PC-9 (cell line): ENCODE results near the gene PLIN4. TPM values are rescaled to one million over a fixed set of nuclear protein-coding genes. Genes with fewer than 3 reads are reported as not detected.

Experiments used
- BruUV-seq: library from RNA; stranded (reverse); fragments of 400-500 nt; replicated peaks from 2 replicates; lab custom pipeline; 2021; lab: Mats Ljungman, UMichigan
- CTCF ChIA-PET: fragments of 300-600 bp; sonication (Branson Sonifier 250); formaldehyde crosslinking; loops from one replicate; lab custom pipeline; 2022; ENCODE audit warnings: antibody characterized with exemption; lab: Charles Lee
- POLR2A ChIA-PET: fragments of 300-600 bp; sonication (Branson Sonifier 250); formaldehyde crosslinking; loops from one replicate; lab custom pipeline; 2022; ENCODE audit warnings: antibody characterized with exemption; ENCODE audit not compliant: unreplicated experiment; lab: Charles Lee
- DNase-seq, 2 experiments: peaks; one replicate each; pipeline versions ENCODE4 v3.0.0 to v3.0.0-alpha.2; 2015 to 2022; ENCODE audit warnings: mixed read lengths in 1 of 2
- H2AFZ ChIP-seq: fragments of 200-600 bp; sonication (generic); 2 replicates; pipeline ENCODE4 v1.8.1; 2017; ENCODE audit warnings: antibody characterized with exemption
- H3F3A ChIP-seq: fragments of 200-600 bp; sonication (generic); 2 replicates; pipeline ENCODE4 v1.8.1; 2017; ENCODE audit warnings: antibody characterized with exemption, mild to moderate bottlenecking, low read depth; ENCODE audit not compliant: insufficient read depth
- H3K27ac ChIP-seq: fragments of 200-600 bp; sonication (generic); 2 replicates; pipeline ENCODE4 v1.6.1; 2016; ENCODE audit warnings: mixed run types
- H3K27me3 ChIP-seq: fragments of 200-600 bp; sonication (generic); 2 replicates; pipeline ENCODE4 v1.6.1; 2016; ENCODE audit warnings: low read depth, mixed run types; ENCODE audit not compliant: insufficient read depth
- H3K36me3 ChIP-seq: fragments of 200-600 bp; sonication (generic); 2 replicates; pipeline ENCODE4 v1.6.1; 2016; ENCODE audit warnings: low read depth, mixed run types
- H3K4me1 ChIP-seq: fragments of 200-600 bp; sonication (generic); replicated peaks from 2 replicates; pipeline ENCODE4 v1.6.1; 2016; ENCODE audit warnings: mixed run types; ENCODE audit not compliant: insufficient read depth
- H3K4me2 ChIP-seq: fragments of 200-600 bp; sonication (generic); 2 replicates; pipeline ENCODE4 v1.6.1; 2017; ENCODE audit warnings: mixed run types
- H3K4me3 ChIP-seq: fragments of 200-600 bp; sonication (generic); 2 replicates; pipeline ENCODE4 v1.6.1; 2016; ENCODE audit warnings: mixed run types
- H3K79me2 ChIP-seq: fragments of 200-600 bp; sonication (generic); 2 replicates; pipeline ENCODE4 v1.6.1; 2017; ENCODE audit warnings: low read depth, mixed run types
- H3K9me2 ChIP-seq: fragments of 200-600 bp; sonication (generic); 2 replicates; pipeline ENCODE4 v1.8.1; 2017; ENCODE audit warnings: mild to moderate bottlenecking; ENCODE audit not compliant: insufficient read depth
- H3K9me3 ChIP-seq: fragments of 200-600 bp; sonication (generic); 2 replicates; pipeline ENCODE4 v1.8.1; 2016; ENCODE audit warnings: low read depth; ENCODE audit not compliant: insufficient read depth
- H4K20me1 ChIP-seq: fragments of 200-600 bp; sonication (generic); 2 replicates; pipeline ENCODE4 v1.8.1; 2017; ENCODE audit not compliant: insufficient read depth
- CTCF ChIP-seq: fragments of 200-600 bp; sonication (generic); conservative IDR thresholded peaks from 2 replicates; pipeline ENCODE4 v1.6.1; 2017; ENCODE audit warnings: mixed run types, antibody characterized with exemption, mild to moderate bottlenecking, moderate library complexity
- EZH2 ChIP-seq: fragments of 200-600 bp; sonication (generic); IDR thresholded peaks from 2 replicates; pipeline ENCODE4 v1.8.0; 2017; ENCODE audit warnings: antibody characterized with exemption, low read depth
- intact Hi-C: fragments of 100-400 bp; cut with micrococcal nuclease; formaldehyde crosslinking; loops from one replicate; pipeline ENCODE4 v1.10.0; 2022; ENCODE audit not compliant: unreplicated experiment
- total RNA-seq: library from RNA; stranded (reverse); gene quantifications from 2 replicates; pipeline ENCODE4 v1.2.3, GENCODE V29; 2021

Gene PLIN4
- total RNA-seq, 1 experiment from 2014 or later = 1.6 TPM

- ChIA-PET CTCF (no interaction called here), POLR2A (no interaction called here)
- DNase-seq = no peak
- H3K27ac ChIP-seq = no peak overlapping the region
- H3K4me2 ChIP-seq = no peak overlapping the region
- BruUV-seq = no TSS peak
- H3K4me3 ChIP-seq = no peak overlapping the region
- H3K79me2 ChIP-seq = no peaks in the 10 kb centered on the region
- no peak overlapping the region for H2AFZ ChIP-seq
- intact Hi-C loops = no loop called here
- no peaks in the 10 kb centered on the region for H3K27me3 ChIP-seq
- H3K4me1 ChIP-seq = no peaks in the 10 kb centered on the region
- no peaks in the 10 kb centered on the region; the same call in 1 of the 2 replicates for H3K36me3 ChIP-seq
- H3K9me3 ChIP-seq = no peaks in the 10 kb centered on the region
- TF ChIP-seq EZH2 (no peak), CTCF (0 out of 2 replicates have a peak, but pooled peaks have one; percentile 27)
- no peaks in the 10 kb centered on the region for H3K9me2 ChIP-seq
- no peaks in the 10 kb centered on the region for H3F3A ChIP-seq
- no peaks in the 10 kb centered on the region for H4K20me1 ChIP-seq
These were observed 22.8 kb downstream of the PLIN4 start for GRCh38 chr19:4495471-4495870.

GRCh38 chr19:4494691-4495064, 23.6 kb downstream of the PLIN4 start:
- H3K79me2 ChIP-seq = no peaks in the 10 kb centered on the region
- ChIA-PET CTCF (no interaction called here), POLR2A (no interaction called here)
- DNase-seq = no peak
- H3K27me3 ChIP-seq = no peaks in the 10 kb centered on the region
- no peaks in the 10 kb centered on the region for H3F3A ChIP-seq
- TF ChIP-seq CTCF (no peak), EZH2 (no peak)
- H3K9me2 ChIP-seq = no peaks in the 10 kb centered on the region
- H2AFZ ChIP-seq = no peak overlapping the region
- H3K4me3 ChIP-seq = no peak overlapping the region
- no peaks in the 10 kb centered on the region for H3K9me3 ChIP-seq
- no peaks in the 10 kb centered on the region; the same call in 1 of the 2 replicates for H3K36me3 ChIP-seq
- intact Hi-C loops = no loop called here
- no peaks in the 10 kb centered on the region for H4K20me1 ChIP-seq
- no peak overlapping the region for H3K4me2 ChIP-seq
- H3K4me1 ChIP-seq = no peaks in the 10 kb centered on the region
- H3K27ac ChIP-seq = no peak overlapping the region
- no TSS peak for BruUV-seq

GRCh38 chr19:4493929-4494690, 24.2 kb downstream of the PLIN4 start:
- ChIA-PET CTCF (no interaction called here), POLR2A (no interaction called here)
- Histone ChIP-seq H3K36me3 (no peaks in the 10 kb centered on the region; the same call in 1 of the 2 replicates), H3K27me3 (no peaks in the 10 kb centered on the region), H3K4me1 (no peaks in the 10 kb centered on the region), H3K79me2 (no peaks in the 10 kb centered on the region), H3K4me3 (no peak overlapping the region), H4K20me1 (no peaks in the 10 kb centered on the region), H3K4me2 (no peak overlapping the region), H3K9me2 (no peaks in the 10 kb centered on the region), H3F3A (no peaks in the 10 kb centered on the region), H3K9me3 (no peaks in the 10 kb centered on the region), H2AFZ (no peak overlapping the region), H3K27ac (no peak overlapping the region)
- intact Hi-C loops = no loop called here
- no peak for TF ChIP-seq EZH2
- TSS peak; percentile 17 for BruUV-seq
- DNase-seq = no peak
